ENCODE measurements around the gene SELENON.

Gene SELENON

DNA sequence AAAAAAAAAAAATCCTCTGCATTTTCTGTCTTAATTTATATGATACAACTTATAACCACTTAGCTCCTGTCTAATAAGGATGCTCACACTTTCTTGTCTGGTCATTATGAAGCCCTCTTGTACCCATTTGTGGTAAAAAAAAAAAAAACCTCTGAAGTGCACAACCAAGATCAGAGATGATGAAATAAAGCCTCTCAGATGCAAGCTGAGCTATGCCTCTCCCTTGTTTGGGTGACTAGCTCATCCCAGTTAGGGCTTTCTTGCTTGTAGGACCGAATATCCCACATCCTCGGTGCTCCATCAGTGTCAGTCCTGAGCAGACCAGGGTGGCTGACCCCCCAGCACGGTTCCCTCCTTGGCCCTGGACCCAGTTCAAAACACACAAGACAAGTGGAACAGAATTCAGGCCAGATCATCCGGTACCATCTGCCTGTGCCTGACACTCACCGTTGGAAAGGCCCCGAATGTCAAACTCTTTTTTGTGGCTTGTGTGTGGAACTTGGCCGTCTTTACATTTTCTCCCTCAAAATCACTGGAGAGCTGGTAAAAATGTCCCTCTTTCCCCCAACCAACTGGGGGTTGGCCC lies 6.3 kb upstream of the SELENON start:
- no peak for DNase-seq (ENCODE audit: extremely low read depth, insufficient read length)
- TF ChIP-seq, protein P1, sequence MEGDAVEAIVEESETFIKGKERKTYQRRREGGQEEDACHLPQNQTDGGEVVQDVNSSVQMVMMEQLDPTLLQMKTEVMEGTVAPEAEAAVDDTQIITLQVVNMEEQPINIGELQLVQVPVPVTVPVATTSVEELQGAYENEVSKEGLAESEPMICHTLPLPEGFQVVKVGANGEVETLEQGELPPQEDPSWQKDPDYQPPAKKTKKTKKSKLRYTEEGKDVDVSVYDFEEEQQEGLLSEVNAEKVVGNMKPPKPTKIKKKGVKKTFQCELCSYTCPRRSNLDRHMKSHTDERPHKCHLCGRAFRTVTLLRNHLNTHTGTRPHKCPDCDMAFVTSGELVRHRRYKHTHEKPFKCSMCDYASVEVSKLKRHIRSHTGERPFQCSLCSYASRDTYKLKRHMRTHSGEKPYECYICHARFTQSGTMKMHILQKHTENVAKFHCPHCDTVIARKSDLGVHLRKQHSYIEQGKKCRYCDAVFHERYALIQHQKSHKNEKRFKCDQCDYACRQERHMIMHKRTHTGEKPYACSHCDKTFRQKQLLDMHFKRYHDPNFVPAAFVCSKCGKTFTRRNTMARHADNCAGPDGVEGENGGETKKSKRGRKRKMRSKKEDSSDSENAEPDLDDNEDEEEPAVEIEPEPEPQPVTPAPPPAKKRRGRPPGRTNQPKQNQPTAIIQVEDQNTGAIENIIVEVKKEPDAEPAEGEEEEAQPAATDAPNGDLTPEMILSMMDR (IDR thresholded peaks at IDR 0.05; ENCODE audit: insufficient read depth, low read length, poor library complexity, severe bottlenecking): no peak
- H3K36me3 ChIP-seq (ENCODE audit: control insufficient read depth, insufficient read depth, low read length): no peaks in the 10 kb centered on the region
- no peak overlapping the region for H3K4me3 ChIP-seq (replicated peaks; ENCODE audit: low read depth, low read length)
- H3K27me3 ChIP-seq (replicated peaks; ENCODE audit: control insufficient read depth, insufficient read depth, low read length): no peaks in the 10 kb centered on the region; the same call in 1 of the 2 replicates

DNA sequence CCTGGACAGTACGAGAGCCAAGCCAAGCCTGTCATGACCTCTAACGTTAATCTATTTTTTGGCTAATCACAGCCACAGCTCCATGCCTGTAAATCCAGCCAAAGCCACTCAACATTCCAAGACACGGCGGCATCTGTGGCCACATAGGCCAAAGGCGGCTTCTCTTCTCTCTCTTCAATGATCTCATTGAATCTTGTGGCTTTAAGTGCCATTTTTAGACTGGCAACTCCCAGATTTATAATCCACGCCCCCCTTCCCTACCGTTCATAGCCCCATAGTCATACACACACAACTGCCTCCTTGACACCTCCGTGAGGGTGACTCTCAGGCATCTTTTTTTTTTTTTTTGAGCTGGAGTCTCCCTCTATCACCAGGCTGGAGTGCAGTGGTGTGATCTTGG lies 5.7 kb upstream of the SELENON start:
- TF ChIP-seq, protein P1 (IDR thresholded peaks at IDR 0.05; ENCODE audit: insufficient read depth, low read length, poor library complexity, severe bottlenecking): no peak
- no peak for DNase-seq (ENCODE audit: extremely low read depth, insufficient read length)
- H3K36me3 ChIP-seq (ENCODE audit: control insufficient read depth, insufficient read depth, low read length): no peaks in the 10 kb centered on the region
- no peak overlapping the region for H3K4me3 ChIP-seq (replicated peaks; ENCODE audit: low read depth, low read length)
- H3K27me3 ChIP-seq (replicated peaks; ENCODE audit: control insufficient read depth, insufficient read depth, low read length): no peaks in the 10 kb centered on the region; the same call in 1 of the 2 replicates

DNA sequence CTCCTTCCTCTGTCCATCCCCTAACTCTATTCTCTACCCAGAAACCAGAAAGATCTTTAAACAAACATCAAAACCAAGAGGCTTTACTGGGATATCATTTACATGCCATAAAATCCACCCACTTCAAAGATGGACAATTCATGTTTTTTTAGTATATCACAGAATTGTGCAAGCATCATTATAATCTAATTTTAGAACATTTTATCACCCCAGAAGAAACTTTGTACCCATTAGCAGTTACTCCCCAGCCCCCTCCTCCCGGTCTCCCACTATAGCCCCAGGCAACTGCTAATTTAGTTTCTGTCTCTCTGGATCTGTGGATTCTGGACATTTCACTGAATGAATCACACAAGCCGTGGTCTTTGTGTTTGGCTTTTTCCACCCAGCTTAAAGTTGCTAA lies 4.8 kb upstream of the SELENON start:
- Histone ChIP-seq H3K36me3 (ENCODE audit: control insufficient read depth, insufficient read depth, low read length) (no peaks in the 10 kb centered on the region), H3K27me3 (replicated peaks; ENCODE audit: control insufficient read depth, insufficient read depth, low read length) (peaks cover 1% of the 10 kb centered on the region; the same call in 1 of the 2 replicates), H3K4me3 (replicated peaks; ENCODE audit: low read depth, low read length) (no peak overlapping the region)
- TF ChIP-seq, protein P1 (IDR thresholded peaks at IDR 0.05; ENCODE audit: insufficient read depth, low read length, poor library complexity, severe bottlenecking): no peak
- no peak for DNase-seq (ENCODE audit: extremely low read depth, insufficient read length)

DNA sequence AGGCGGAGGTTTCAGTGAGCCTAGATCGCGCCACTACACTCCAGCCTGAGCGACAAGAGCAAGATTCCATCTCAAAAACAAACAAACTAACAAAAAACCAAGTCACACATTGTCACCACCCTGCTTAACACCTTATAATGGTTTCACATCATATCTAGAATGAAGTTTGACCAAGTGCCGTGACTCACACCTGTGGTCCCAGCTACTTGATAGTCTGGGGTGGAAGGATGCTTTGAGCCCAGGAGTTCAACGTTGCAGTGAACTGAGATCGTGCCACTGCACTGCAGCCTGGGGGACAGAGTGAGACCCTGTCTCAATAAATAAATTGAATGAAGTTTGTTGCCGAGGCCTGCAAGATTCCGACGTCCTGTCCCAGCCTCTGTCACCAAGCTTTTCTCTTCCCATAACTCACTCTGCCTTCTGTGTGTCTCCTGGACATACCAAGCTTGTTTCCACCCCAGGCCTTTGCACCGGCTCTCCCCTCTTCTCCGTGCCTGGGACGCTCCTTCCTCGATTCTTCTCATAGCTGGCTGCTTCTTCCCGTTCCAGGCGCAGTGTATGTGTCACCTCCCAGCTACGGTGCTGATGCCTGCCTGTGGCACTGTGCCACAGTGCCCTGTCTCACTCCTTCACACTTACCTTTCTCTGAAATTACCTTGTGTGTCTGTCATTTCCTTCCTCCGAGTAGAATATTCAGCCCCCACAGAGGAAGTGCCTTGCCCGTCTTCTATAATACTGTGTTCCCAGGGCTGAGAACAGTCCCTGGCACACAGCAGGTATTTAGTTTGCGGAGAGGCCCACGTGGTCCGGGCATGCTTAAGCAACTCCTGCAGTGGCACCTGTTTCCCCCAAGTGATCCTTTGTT lies 3.8 kb upstream of the SELENON start:
- Histone ChIP-seq H3K27me3 (replicated peaks; ENCODE audit: control insufficient read depth, insufficient read depth, low read length) (peaks cover 3% of the 10 kb centered on the region), H3K4me3 (replicated peaks; ENCODE audit: low read depth, low read length) (no peak overlapping the region), H3K36me3 (ENCODE audit: control insufficient read depth, insufficient read depth, low read length) (no peaks in the 10 kb centered on the region)
- TF ChIP-seq, protein P1 (IDR thresholded peaks at IDR 0.05; ENCODE audit: insufficient read depth, low read length, poor library complexity, severe bottlenecking): no peak
- DNase-seq (ENCODE audit: extremely low read depth, insufficient read length): no peak

DNA sequence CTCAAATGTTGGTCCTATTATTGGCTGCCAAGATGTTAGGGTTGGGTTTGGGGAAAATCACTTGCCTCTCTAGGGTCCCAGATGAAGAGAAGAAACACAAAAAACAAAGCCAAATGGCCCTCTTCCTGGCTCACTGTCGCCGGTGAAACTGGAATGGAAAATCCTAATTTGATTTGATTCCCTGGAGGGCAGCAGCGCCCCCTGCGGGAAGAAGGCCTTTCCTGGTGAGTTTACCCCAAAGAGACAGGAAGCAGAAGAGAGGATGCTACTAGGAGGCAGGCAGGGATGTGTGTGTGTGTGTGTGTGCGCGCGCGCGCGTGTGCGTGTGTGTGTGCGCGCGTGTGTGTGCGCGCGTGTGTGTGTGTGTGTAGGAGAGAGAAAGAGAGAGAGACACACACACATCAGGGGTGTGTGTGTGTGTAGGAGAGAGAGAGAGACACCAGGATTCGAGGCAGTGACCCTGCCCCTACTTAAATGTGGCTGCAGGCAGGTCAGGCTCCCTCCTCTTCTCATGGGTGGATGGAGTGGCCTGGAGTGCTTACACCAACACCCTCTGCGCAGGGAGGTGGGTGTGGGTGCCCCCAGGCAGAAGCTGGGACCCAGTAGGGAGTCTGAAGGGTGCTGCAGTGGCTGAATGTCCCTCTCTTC lies 3.1 kb upstream of the SELENON start:
- no peak overlapping the region for H3K4me3 ChIP-seq (replicated peaks; ENCODE audit: low read depth, low read length)
- H3K27me3 ChIP-seq (replicated peaks; ENCODE audit: control insufficient read depth, insufficient read depth, low read length): peaks cover 3% of the 10 kb centered on the region
- TF ChIP-seq, protein P1 (IDR thresholded peaks at IDR 0.05; ENCODE audit: insufficient read depth, low read length, poor library complexity, severe bottlenecking): peak; percentile 77
- no peak for DNase-seq (ENCODE audit: extremely low read depth, insufficient read length)
- no peaks in the 10 kb centered on the region for H3K36me3 ChIP-seq (ENCODE audit: control insufficient read depth, insufficient read depth, low read length)

Data from GM06990 (cell line).